Bronchial epithelial cell (primary cell): ENCODE results near the gene NKX6-1. TPM values are rescaled to one million over a fixed set of nuclear protein-coding genes. Genes with fewer than 3 reads are reported as not detected.

ENCODE experiments used
- DNase-seq: peaks from one replicate; pipeline ENCODE4 v3.0.0-alpha.2; 2010; ENCODE audit warnings: low read depth
- FAIRE-seq: peaks from 2 replicates; lab custom pipeline; 2011; peaks lifted over from hg19 to GRCh38; lab: Jason Lieb, UNC
- H3K27me3 ChIP-seq: 2 replicates; pipeline ENCODE4 v1.5.1; 2011; ENCODE audit warnings: low read length; ENCODE audit not compliant: control insufficient read depth, insufficient read depth
- H3K36me3 ChIP-seq: 2 replicates; pipeline ENCODE4 v1.5.1; 2011; ENCODE audit warnings: low read length; ENCODE audit not compliant: control insufficient read depth, insufficient read depth
- H3K4me3 ChIP-seq: 2 replicates; pipeline ENCODE4 v1.5.1; 2011; ENCODE audit warnings: mild to moderate bottlenecking, low read depth, low read length, control low read depth
- total RNA-seq: library from RNA; depleted of rRNA; stranded (reverse); fragments of >200 nt; gene quantifications from 2 replicates; pipeline ENCODE4 v1.2.1, GENCODE V29; 2014
- TF ChIP-seq, protein P1 (sequence below): IDR thresholded peaks from 2 replicates; pipeline ENCODE4 v1.5.1; 2011; ENCODE audit warnings: mild to moderate bottlenecking, moderate library complexity, low read length, control low read depth, inconsistent platforms; ENCODE audit not compliant: insufficient read depth, severe bottlenecking

Gene NKX6-1
- total RNA-seq, 1 donor from 2014 or later: not detected

- Histone ChIP-seq H3K27me3 (peaks cover 62% of the 10 kb centered on the region), H3K36me3 (no peaks in the 10 kb centered on the region), H3K4me3 (no peak overlapping the region)
- no peak for DNase-seq
- FAIRE-seq: no peak
- TF ChIP-seq, protein P1, sequence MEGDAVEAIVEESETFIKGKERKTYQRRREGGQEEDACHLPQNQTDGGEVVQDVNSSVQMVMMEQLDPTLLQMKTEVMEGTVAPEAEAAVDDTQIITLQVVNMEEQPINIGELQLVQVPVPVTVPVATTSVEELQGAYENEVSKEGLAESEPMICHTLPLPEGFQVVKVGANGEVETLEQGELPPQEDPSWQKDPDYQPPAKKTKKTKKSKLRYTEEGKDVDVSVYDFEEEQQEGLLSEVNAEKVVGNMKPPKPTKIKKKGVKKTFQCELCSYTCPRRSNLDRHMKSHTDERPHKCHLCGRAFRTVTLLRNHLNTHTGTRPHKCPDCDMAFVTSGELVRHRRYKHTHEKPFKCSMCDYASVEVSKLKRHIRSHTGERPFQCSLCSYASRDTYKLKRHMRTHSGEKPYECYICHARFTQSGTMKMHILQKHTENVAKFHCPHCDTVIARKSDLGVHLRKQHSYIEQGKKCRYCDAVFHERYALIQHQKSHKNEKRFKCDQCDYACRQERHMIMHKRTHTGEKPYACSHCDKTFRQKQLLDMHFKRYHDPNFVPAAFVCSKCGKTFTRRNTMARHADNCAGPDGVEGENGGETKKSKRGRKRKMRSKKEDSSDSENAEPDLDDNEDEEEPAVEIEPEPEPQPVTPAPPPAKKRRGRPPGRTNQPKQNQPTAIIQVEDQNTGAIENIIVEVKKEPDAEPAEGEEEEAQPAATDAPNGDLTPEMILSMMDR: no peak
Observed at GRCh38 chr4:84492290-84492689, 6.8 kb downstream of the NKX6-1 start.

DNA sequence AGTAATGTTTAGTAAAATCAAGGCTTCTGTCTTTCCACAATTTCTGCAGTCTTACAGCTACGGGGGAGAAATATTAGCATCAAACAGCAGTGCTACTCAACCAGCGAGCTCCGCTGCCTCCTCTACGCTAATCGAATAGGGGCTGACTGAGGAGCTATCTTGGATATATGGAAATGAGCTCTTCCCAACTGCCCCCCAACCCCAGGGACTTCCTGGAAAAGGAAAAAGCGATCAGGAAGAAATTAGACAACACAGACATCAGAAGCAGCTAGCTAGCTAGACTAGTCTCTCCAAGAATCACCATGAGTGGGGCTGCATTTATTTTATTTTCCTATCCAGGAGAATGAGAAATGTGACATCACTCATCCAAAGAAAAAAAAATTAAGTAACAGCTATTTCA, 7.6 kb downstream of the NKX6-1 start:
- FAIRE-seq: no peak
- TF ChIP-seq, protein P1: no peak
- peaks cover 56% of the 10 kb centered on the region for H3K27me3 ChIP-seq

DNA sequence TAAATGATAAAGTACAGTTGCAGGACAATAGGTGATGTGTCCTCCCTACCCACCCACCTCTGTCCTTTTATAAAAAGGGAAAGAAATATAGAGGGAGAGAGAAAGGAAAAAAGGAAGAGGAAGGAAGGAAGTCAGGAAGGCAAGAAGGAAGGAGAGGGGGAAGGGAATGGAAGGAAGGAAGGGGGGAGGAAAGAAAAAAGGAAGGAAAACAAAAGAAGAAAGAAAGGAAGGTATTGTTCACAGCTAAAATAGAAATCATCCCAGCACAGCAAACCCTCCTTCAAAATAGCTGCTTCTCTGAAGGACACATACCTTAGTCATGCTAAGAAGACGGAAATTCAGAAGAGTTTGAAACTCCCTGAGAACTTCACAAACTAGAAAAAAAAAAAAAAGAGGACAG, 8.4 kb downstream of the NKX6-1 start:
- TF ChIP-seq, protein P1: no peak
- FAIRE-seq (no peak), DNase-seq (no peak)
- Histone ChIP-seq H3K4me3 (no peak overlapping the region), H3K27me3 (peaks cover 51% of the 10 kb centered on the region), H3K36me3 (no peaks in the 10 kb centered on the region)

More for the DNA sequence above, 7.6 kb downstream of the NKX6-1 start:
- no peak for DNase-seq
- Histone ChIP-seq H3K36me3 (no peaks in the 10 kb centered on the region), H3K4me3 (no peak overlapping the region)

- Histone ChIP-seq H3K36me3 (no peaks in the 10 kb centered on the region), H3K4me3 (no peak overlapping the region), H3K27me3 (peaks cover 48% of the 10 kb centered on the region)
- TF ChIP-seq, protein P1: no peak
- FAIRE-seq (no peak), DNase-seq (no peak)
Observed at GRCh38 chr4:84484236-84484635, 14.9 kb downstream of the NKX6-1 start.

DNA sequence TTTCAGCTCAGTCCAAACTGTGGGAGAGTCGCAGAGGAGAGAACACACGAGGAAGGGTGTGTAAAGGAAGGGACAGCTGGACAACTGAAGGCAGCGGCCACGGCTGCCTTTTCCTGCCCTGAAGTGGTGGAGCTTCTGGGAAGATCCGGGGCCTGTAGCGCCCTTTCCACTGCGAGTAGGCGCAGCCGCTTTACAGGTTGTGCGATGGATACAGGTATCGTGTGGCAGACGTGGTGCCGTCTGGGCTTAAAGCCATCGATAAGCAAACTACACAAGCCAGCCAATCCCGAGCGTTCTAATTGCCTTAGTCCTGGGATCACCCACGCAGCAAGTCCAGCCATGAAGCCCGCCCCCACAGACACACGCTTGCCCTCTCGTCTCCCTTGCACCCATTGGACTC, 15.4 kb downstream of the NKX6-1 start:
- TF ChIP-seq, protein P1: no peak
- Histone ChIP-seq H3K27me3 (peaks cover 42% of the 10 kb centered on the region), H3K36me3 (no peaks in the 10 kb centered on the region), H3K4me3 (no peak overlapping the region)
- no peak for DNase-seq
- no peak for FAIRE-seq
